Upper lobe of right lung (tissue), 1 donor: ENCODE data around the gene FNDC1. TPM values are rescaled to one million over a fixed set of nuclear protein-coding genes. Genes with fewer than 3 reads are reported as not detected.
A peak's percentile ranks its signal among the peaks of the same experiment; 100 is the strongest.

Source experiments
- ATAC-seq: fragments of 200-7000 bp; cut with Tn5 transposase; one replicate; pipeline ENCODE4 v1.9.1; 2020; ENCODE audit warnings: mild to moderate bottlenecking, moderate library complexity
- DNase-seq: peaks from one replicate; pipeline ENCODE4 v3.0.0-alpha.2; 2020
- H3K27ac ChIP-seq: fragments of 200-600 bp; one replicate; pipeline ENCODE4 v1.8.0; 2022
- H3K27me3 ChIP-seq: fragments of 200-600 bp; one replicate; pipeline ENCODE4 v1.8.0; 2022; ENCODE audit warnings: mild to moderate bottlenecking
- H3K36me3 ChIP-seq: fragments of 200-600 bp; one replicate; pipeline ENCODE4 v1.8.0; 2022
- H3K4me1 ChIP-seq: fragments of 200-600 bp; one replicate; pipeline ENCODE4 v1.8.0; 2022
- H3K4me3 ChIP-seq: fragments of 200-600 bp; one replicate; pipeline ENCODE4 v1.8.0; 2022; ENCODE audit warnings: mild to moderate bottlenecking
- H3K9me3 ChIP-seq: fragments of 200-600 bp; one replicate; pipeline ENCODE4 v1.8.0; 2022
- intact Hi-C: fragments of 100-400 bp; cut with DNase I; formaldehyde crosslinking; loops from one replicate; pipeline ENCODE4 v1.11.0; 2022
- total RNA-seq: library from RNA; stranded (reverse); fragmentation: NEBNext Ultra II Directional; extraction: Animal tissue kit (Norgen Biotek cat#: 25700); gene quantifications from one replicate; pipeline ENCODE4 v1.2.1, GENCODE V29; 2021
- TF ChIP-seq, protein P1 (sequence below): fragments of 200-600 bp; IDR thresholded peaks from one replicate; pipeline ENCODE4 v1.8.0; 2022; ENCODE audit warnings: antibody characterized with exemption
- donor health status: DM: no; HTN: yes; CAD: no; lungs with severe emphysema.

The FNDC1 gene
- total RNA-seq, 1 donor from 2014 or later, result 1.1 TPM

DNA sequence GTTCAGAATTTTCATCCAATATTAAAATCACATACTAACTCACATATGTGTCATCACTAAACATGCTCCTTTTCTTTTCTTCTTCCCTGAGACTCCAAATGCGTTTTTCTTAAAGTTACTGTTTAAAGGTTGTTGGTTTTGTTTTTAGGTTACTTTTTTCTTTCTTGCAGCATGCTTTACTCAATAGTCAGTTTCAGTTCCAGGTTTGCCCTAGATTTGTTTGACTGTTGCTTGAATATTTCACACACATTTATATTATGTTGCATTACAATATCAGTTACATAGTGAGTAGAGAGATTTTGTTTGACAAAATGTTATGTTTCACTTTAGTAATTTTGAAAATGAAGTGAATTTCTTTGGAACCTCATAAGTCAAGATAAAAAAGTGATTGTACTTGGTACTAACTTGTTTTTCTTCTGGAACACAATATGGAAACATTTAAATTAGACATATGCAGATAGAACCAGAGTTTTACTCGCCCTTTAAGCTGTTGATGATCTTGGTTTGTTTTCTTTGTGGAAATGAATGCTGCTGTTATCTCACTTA lies 27.3 kb downstream of the FNDC1 start:
- intact Hi-C loops, result no loop called here
- ATAC-seq, result no peak
- H3K4me3 ChIP-seq, result no peak overlapping the region
- no peak for DNase-seq
- no peaks in the 10 kb centered on the region for H3K4me1 ChIP-seq
- no peaks in the 10 kb centered on the region for H3K27me3 ChIP-seq
- TF ChIP-seq, protein P1, sequence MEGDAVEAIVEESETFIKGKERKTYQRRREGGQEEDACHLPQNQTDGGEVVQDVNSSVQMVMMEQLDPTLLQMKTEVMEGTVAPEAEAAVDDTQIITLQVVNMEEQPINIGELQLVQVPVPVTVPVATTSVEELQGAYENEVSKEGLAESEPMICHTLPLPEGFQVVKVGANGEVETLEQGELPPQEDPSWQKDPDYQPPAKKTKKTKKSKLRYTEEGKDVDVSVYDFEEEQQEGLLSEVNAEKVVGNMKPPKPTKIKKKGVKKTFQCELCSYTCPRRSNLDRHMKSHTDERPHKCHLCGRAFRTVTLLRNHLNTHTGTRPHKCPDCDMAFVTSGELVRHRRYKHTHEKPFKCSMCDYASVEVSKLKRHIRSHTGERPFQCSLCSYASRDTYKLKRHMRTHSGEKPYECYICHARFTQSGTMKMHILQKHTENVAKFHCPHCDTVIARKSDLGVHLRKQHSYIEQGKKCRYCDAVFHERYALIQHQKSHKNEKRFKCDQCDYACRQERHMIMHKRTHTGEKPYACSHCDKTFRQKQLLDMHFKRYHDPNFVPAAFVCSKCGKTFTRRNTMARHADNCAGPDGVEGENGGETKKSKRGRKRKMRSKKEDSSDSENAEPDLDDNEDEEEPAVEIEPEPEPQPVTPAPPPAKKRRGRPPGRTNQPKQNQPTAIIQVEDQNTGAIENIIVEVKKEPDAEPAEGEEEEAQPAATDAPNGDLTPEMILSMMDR, result no peak
- H3K36me3 ChIP-seq, result no peaks in the 10 kb centered on the region
- no peaks in the 10 kb centered on the region for H3K9me3 ChIP-seq
- no peak overlapping the region for H3K27ac ChIP-seq

DNA sequence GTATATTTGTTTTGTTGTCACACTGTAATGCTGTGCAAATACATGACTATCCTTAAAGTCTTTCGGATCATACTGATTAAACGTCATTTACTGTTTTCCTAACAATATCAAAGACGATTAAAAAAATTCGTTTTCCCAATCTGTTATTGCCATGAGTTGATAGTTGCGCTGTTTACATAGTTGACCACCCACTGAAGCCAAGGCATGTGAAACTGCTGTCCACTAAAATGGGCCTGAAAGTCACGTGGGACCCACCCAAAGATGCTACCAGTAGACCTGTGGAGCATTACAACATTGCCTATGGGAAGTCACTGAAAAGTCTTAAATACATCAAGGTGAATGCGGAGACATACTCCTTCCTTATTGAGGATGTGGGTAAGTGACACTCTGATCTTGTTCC lies 28.1 kb downstream of the FNDC1 start:
- no peak for DNase-seq
- ATAC-seq, result no peak
- no peak overlapping the region for H3K27ac ChIP-seq
- no peaks in the 10 kb centered on the region for H3K9me3 ChIP-seq
- no peaks in the 10 kb centered on the region for H3K27me3 ChIP-seq
- TF ChIP-seq, protein P1, result no peak
- H3K36me3 ChIP-seq, result no peaks in the 10 kb centered on the region
- H3K4me3 ChIP-seq, result no peak overlapping the region
- H3K4me1 ChIP-seq, result no peaks in the 10 kb centered on the region
- intact Hi-C loops, result no loop called here

DNA sequence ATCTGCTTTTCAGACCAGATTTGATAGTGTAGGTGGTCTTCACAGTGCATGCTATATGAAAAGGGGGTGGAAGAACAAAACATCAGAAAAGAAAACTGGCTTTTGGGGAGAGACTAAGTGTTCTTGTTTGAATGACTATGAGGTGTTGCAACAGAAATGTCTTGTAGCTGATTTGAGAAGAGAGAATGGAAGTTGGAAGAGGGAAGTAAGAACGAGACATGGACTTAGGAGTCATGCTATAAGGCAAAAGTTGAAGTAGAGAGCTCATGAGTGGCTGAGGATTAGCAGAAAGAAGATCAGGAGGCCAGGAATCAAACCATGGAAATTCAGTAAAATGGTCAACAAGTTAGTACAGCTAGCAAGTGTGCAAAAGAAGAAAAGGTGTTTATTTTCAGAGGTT lies 32.1 kb downstream of the FNDC1 start:
- no peaks in the 10 kb centered on the region for H3K27me3 ChIP-seq
- TF ChIP-seq, protein P1, result no peak

DNA sequence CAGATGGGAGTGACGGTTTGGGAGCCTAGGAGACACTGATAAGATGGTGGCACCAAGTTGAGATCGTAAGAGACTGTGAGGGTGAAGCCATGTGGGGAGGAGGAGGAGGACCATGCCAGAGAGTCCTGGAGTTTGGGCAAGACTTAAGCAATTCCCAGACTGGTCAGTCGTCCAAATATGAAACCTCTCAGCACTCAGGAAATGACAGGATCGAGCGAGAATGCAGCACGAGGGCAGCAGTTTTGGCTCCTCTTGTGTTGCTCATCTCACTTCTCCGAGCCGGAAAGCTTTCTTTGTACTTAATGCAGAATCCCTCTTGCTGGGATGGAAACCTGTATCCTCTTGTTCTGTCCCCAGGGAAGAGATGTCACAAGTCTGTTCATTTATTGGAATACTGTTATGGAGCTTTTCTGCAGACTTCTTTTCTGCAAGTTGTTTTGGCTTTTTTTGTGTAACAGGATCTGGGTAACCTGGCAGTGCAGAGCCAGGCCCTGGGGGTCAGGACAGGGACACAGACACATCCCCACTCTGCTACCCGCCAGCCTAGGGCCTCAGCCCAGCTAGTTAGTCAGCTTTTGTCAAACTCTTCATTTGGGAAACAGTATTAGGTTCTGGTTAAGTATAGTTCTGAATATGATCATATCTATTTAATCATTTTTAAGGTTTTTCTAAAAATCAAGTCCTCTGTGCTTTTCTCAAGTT lies 34.3 kb downstream of the FNDC1 start:
- no peaks in the 10 kb centered on the region for H3K36me3 ChIP-seq
- H3K4me3 ChIP-seq, result no peak overlapping the region
- H3K27ac ChIP-seq, result no peak overlapping the region
- H3K9me3 ChIP-seq, result no peaks in the 10 kb centered on the region
- TF ChIP-seq, protein P1, result no peak
- intact Hi-C loops, result no loop called here
- ATAC-seq (peak; percentile 35), DNase-seq (no peak)
- H3K27me3 ChIP-seq, result no peaks in the 10 kb centered on the region
- no peaks in the 10 kb centered on the region for H3K4me1 ChIP-seq

More for the DNA sequence above, 32.1 kb downstream of the FNDC1 start:
- intact Hi-C loops, result no loop called here
- no peaks in the 10 kb centered on the region for H3K4me1 ChIP-seq
- H3K4me3 ChIP-seq, result no peak overlapping the region
- no peak for DNase-seq
- H3K36me3 ChIP-seq, result no peaks in the 10 kb centered on the region
- no peak overlapping the region for H3K27ac ChIP-seq
- no peaks in the 10 kb centered on the region for H3K9me3 ChIP-seq
- peak; percentile 69 for ATAC-seq

DNA sequence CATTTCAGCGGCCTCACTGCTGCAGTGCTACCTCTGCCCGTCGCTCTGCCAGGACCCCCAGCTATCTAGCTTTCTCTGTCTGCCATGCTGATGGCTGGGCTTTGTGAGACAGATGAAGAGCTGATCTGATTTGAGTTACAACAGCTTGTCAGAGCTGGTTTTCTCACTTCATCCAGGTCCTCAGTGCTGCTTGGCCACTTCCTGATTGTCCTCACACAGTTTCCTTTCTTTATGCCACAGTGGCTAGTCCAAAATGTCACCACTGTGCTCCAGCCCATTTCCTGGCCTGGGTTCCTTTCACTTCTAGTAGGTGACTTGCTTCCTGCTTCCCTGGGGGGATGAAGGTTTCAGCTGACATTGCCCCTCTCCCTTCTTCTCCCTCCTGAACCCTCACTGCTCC lies 35.4 kb downstream of the FNDC1 start:
- Histone ChIP-seq H3K9me3 (no peaks in the 10 kb centered on the region), H3K27ac (no peak overlapping the region), H3K4me3 (no peak overlapping the region), H3K27me3 (no peaks in the 10 kb centered on the region), H3K36me3 (no peaks in the 10 kb centered on the region), H3K4me1 (no peaks in the 10 kb centered on the region)
- ATAC-seq (no peak), DNase-seq (no peak)
- intact Hi-C loops, result no loop called here
- TF ChIP-seq, protein P1, result no peak
